HEK293 (cell line): Measurements from ENCODE around the gene PIK3R1.

Experiments
- CTCF ChIA-PET: fragments of 350-600 bp; formaldehyde crosslinking; extraction: SDS; loops from one replicate; lab custom pipeline; 2021; ENCODE audit warnings: antibody characterized with exemption; lab: Yijun Ruan, JAX
- POLR2A ChIA-PET: fragments of 300-600 bp; formaldehyde crosslinking; extraction: SDS; loops from one replicate; lab custom pipeline; 2020; ENCODE audit warnings: antibody characterized with exemption, inconsistent platforms; lab: Yijun Ruan, JAX
- H3K27ac ChIP-seq: fragments of 200-500 bp; sonication (Bioruptor generic); 2 replicates; pipeline ENCODE4 v1.5.1; 2014; ENCODE audit warnings: low read depth, low read length, control low read depth, inconsistent platforms; ENCODE audit errors: extremely low read depth
- H3K36me3 ChIP-seq, 2 experiments: fragments of 200-500 bp in 1 of 2; sonication (Bioruptor generic) in 1 of 2; 1 replicate in 1 of 2; 2 replicates in 1 of 2; pipeline ENCODE4 v1.5.1; 2014 to 2017; ENCODE audit warnings: inconsistent platforms in 2 of 2, low read length in 2 of 2; ENCODE audit not compliant: control insufficient read depth in 2 of 2, insufficient read depth in 1 of 2
- H3K4me1 ChIP-seq: fragments of 200-500 bp; sonication (Bioruptor generic); 2 replicates; pipeline ENCODE4 v1.5.1; 2014; ENCODE audit warnings: mild to moderate bottlenecking, low read length, inconsistent platforms; ENCODE audit not compliant: control insufficient read depth, insufficient read depth
- H3K4me3 ChIP-seq: 2 replicates; pipeline ENCODE4 v1.5.1; 2011; ENCODE audit warnings: low read depth, mild to moderate bottlenecking, control low read depth, low read length, moderate library complexity
- H3K9me3 ChIP-seq: fragments of 200-500 bp; sonication (Bioruptor generic); 2 replicates; pipeline ENCODE4 v1.5.1; 2014; ENCODE audit warnings: low read depth, low read length, inconsistent platforms; ENCODE audit not compliant: control insufficient read depth, insufficient read depth
- GLIS2 ChIP-seq: fragments of 450-650 bp; formaldehyde crosslinking; IDR thresholded peaks from 2 replicates; pipeline ENCODE4 v1.5.1; 2016; ENCODE audit warnings: missing biosample characterization, missing genetic modification characterization
- HOXA7 ChIP-seq: sonication (generic); formaldehyde crosslinking; IDR thresholded peaks from 2 replicates; pipeline ENCODE4 v1.8.1; 2022; ENCODE audit warnings: missing genetic modification reagents, borderline replicate concordance
- OSR2 ChIP-seq: fragments of 450-650 bp; formaldehyde crosslinking; IDR thresholded peaks from 2 replicates; pipeline ENCODE4 v1.5.1; 2016; ENCODE audit warnings: missing biosample characterization, missing genetic modification characterization
- PRDM10 ChIP-seq: fragments of 450-650 bp; formaldehyde crosslinking; IDR thresholded peaks from 2 replicates; pipeline ENCODE4 v1.5.1; 2016; ENCODE audit warnings: missing biosample characterization, missing genetic modification characterization
- PRDM6 ChIP-seq: fragments of 450-650 bp; formaldehyde crosslinking; IDR thresholded peaks from 2 replicates; pipeline ENCODE4 v1.5.1; 2017; ENCODE audit warnings: missing biosample characterization, missing genetic modification characterization
- WT1 ChIP-seq: fragments of 450-650 bp; formaldehyde crosslinking; IDR thresholded peaks from 2 replicates; pipeline ENCODE4 v1.5.1; 2016; ENCODE audit warnings: missing biosample characterization, missing genetic modification characterization
- ZBTB49 ChIP-seq: fragments of 450-650 bp; formaldehyde crosslinking; IDR thresholded peaks from 2 replicates; pipeline ENCODE4 v1.5.1; 2016; ENCODE audit warnings: missing biosample characterization, missing genetic modification characterization, low read depth
- ZBTB7A ChIP-seq: fragments of 450-650 bp; formaldehyde crosslinking; IDR thresholded peaks from 2 replicates; pipeline ENCODE4 v1.5.1; 2016; ENCODE audit warnings: low read depth, missing biosample characterization, missing genetic modification characterization
- ZFP69B ChIP-seq: fragments of 450-650 bp; formaldehyde crosslinking; IDR thresholded peaks from 2 replicates; pipeline ENCODE4 v1.5.1; 2016; ENCODE audit warnings: missing biosample characterization, missing genetic modification characterization
- ZNF121 ChIP-seq: fragments of 450-650 bp; formaldehyde crosslinking; IDR thresholded peaks from 2 replicates; pipeline ENCODE4 v1.5.1; 2016; ENCODE audit warnings: missing biosample characterization, missing genetic modification characterization
- ZNF138 ChIP-seq: fragments of 450-650 bp; formaldehyde crosslinking; IDR thresholded peaks from 2 replicates; pipeline ENCODE4 v1.5.1; 2016; ENCODE audit warnings: missing biosample characterization, missing genetic modification characterization, borderline replicate concordance
- ZNF19 ChIP-seq: fragments of 450-650 bp; formaldehyde crosslinking; IDR thresholded peaks from 2 replicates; pipeline ENCODE4; 2016; ENCODE audit warnings: missing biosample characterization, missing genetic modification characterization, low read depth
- ZNF211 ChIP-seq: fragments of 450-650 bp; formaldehyde crosslinking; IDR thresholded peaks from 2 replicates; pipeline ENCODE4 v1.5.1; 2016; ENCODE audit warnings: low read depth, missing biosample characterization, missing genetic modification characterization
- ZNF292 ChIP-seq: fragments of 450-650 bp; formaldehyde crosslinking; IDR thresholded peaks from 2 replicates; pipeline ENCODE4 v1.5.1; 2016; ENCODE audit warnings: low read depth, missing biosample characterization, missing genetic modification characterization, borderline replicate concordance
- ZNF394 ChIP-seq: fragments of 450-650 bp; formaldehyde crosslinking; IDR thresholded peaks from 2 replicates; pipeline ENCODE4 v1.5.1; 2016; ENCODE audit warnings: missing biosample characterization, missing genetic modification characterization, mild to moderate bottlenecking, moderate library complexity, borderline replicate concordance
- ZNF416 ChIP-seq: fragments of 450-650 bp; formaldehyde crosslinking; IDR thresholded peaks from 2 replicates; pipeline ENCODE4 v1.5.1; 2016; ENCODE audit warnings: missing biosample characterization, missing genetic modification characterization
- ZNF501 ChIP-seq: fragments of 450-650 bp; formaldehyde crosslinking; IDR thresholded peaks from 2 replicates; pipeline ENCODE4 v1.5.1; 2016; ENCODE audit warnings: missing biosample characterization, missing genetic modification characterization
- ZNF654 ChIP-seq: fragments of 450-650 bp; formaldehyde crosslinking; IDR thresholded peaks from 2 replicates; pipeline ENCODE4 v1.5.1; 2016; ENCODE audit warnings: low read depth, missing biosample characterization, missing genetic modification characterization

Gene PIK3R1

GRCh38 chr5:68336200-68336599 lies 120.6 kb downstream of the PIK3R1 start (continued):
- TF ChIP-seq ZBTB49 (tag by site-specific recombination) = no peak
- TF ChIP-seq ZNF394 = no peak
- no peak for TF ChIP-seq ZNF211 (tag by site-specific recombination)
- TF ChIP-seq ZNF292 (tag by site-specific recombination) = no peak
- no peak for TF ChIP-seq PRDM6 (tag by site-specific recombination)
- TF ChIP-seq ZNF19 (tag by site-specific recombination) = no peak
- TF ChIP-seq OSR2 = no peak
- no peak for TF ChIP-seq GLIS2 (tag by site-specific recombination)

GRCh38 chr5:68337235-68337634 lies 121.7 kb downstream of the PIK3R1 start:
- ChIA-PET CTCF (no interaction called here), POLR2A (no interaction called here)
- H3K9me3 ChIP-seq = no peaks in the 10 kb centered on the region
- H3K36me3 ChIP-seq = no peaks in the 10 kb centered on the region
- no peak overlapping the region for H3K27ac ChIP-seq
- no peaks in the 10 kb centered on the region for H3K4me1 ChIP-seq
- no peak for TF ChIP-seq ZNF121 (tag by site-specific recombination)
- TF ChIP-seq ZNF501 = no peak
- no peak for TF ChIP-seq WT1 (tag by site-specific recombination)
- no peak for TF ChIP-seq ZNF138 (tag by site-specific recombination)
- no peak for TF ChIP-seq ZBTB7A
- TF ChIP-seq ZFP69B (tag by site-specific recombination) = no peak
- TF ChIP-seq ZNF416 (tag by site-specific recombination) = no peak
- TF ChIP-seq ZNF654 (tag by site-specific recombination) = no peak
- TF ChIP-seq, all 188 proteins: peak for 0
- no peak overlapping the region for H3K4me3 ChIP-seq

- ChIA-PET POLR2A (no interaction called here), CTCF (interaction anchor here (0.7 kb wide), 1 partner anchor 60 kb away, joined by 3 read pairs; no protein-coding TSS in a partner anchor)
- TF ChIP-seq PRDM10 (tag by site-specific recombination) = peak; percentile 65
- TF ChIP-seq HOXA7 (CRISPR knock-in tag) = no peak
- Histone ChIP-seq H3K36me3 (no peaks in the 10 kb centered on the region), H3K4me3 (no peak overlapping the region), H3K4me1 (peaks cover 5% of the 10 kb centered on the region; the same call in 1 of the 2 replicates), H3K27ac (no peak overlapping the region), H3K9me3 (no peaks in the 10 kb centered on the region)
These were observed 124.4 kb downstream of the PIK3R1 start for GRCh38 chr5:68339921-68340321.
